Fibroblast of lung (primary cell): Measurements from ENCODE around the gene SMAD3.

Experiments used
- EZH2 ChIP-seq: IDR thresholded peaks from 2 replicates; pipeline ENCODE4 v1.5.1; 2012; ENCODE audit warnings: low read length, control low read depth, mild to moderate bottlenecking; ENCODE audit errors: missing control alignments
- TF ChIP-seq, protein P1 (sequence below), 2 donors: IDR thresholded peaks in 1 of 2; conservative IDR thresholded peaks in 1 of 2; 1 replicate in 1 of 2; 2 replicates in 1 of 2; pipeline ENCODE4 v1.5.1; 2011 to 2012; ENCODE audit warnings: low read length in 2 of 2, control low read depth in 1 of 2, inconsistent platforms in 1 of 2, low read depth in 1 of 2, mild to moderate bottlenecking in 1 of 2

DNA sequence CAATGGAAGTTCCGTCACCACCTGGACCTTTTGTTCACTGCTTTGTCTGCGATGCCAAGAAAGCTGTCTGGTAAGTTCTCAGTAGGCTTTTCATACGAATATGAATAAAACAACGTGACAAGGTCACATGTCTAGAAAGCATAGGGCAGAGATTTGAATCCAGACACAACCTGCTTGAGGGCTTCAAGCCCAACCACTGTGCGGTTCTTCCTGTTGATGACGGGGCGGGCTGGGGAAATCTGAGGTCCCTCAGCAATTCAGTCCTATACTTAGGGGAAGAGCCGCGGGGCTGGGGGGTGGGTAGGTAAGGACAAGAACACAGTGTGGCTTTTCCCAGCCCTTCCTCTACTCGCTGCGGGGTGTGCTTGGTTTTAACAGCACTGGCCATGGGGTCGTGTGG is 32.4 kb upstream of the SMAD3 start:
- TF ChIP-seq, protein P1, sequence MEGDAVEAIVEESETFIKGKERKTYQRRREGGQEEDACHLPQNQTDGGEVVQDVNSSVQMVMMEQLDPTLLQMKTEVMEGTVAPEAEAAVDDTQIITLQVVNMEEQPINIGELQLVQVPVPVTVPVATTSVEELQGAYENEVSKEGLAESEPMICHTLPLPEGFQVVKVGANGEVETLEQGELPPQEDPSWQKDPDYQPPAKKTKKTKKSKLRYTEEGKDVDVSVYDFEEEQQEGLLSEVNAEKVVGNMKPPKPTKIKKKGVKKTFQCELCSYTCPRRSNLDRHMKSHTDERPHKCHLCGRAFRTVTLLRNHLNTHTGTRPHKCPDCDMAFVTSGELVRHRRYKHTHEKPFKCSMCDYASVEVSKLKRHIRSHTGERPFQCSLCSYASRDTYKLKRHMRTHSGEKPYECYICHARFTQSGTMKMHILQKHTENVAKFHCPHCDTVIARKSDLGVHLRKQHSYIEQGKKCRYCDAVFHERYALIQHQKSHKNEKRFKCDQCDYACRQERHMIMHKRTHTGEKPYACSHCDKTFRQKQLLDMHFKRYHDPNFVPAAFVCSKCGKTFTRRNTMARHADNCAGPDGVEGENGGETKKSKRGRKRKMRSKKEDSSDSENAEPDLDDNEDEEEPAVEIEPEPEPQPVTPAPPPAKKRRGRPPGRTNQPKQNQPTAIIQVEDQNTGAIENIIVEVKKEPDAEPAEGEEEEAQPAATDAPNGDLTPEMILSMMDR (conservative IDR thresholded peaks at IDR 0.05 in 1 of 2, IDR thresholded peaks at IDR 0.05 in 1 of 2; ENCODE audit: low read depth in 1 of 2, low read length in 2 of 2) = no peak
- TF ChIP-seq EZH2 = no peak
